A549 (cell line): ENCODE results near the gene AMPD3. TPM values are rescaled to one million over a fixed set of nuclear protein-coding genes. Genes with fewer than 3 reads are reported as not detected.

Source experiments
- ATAC-seq, 2 experiments: fragments of 200-7000 bp in 1 of 2; fragments of >200 bp in 1 of 2; cut with Nextera tagmentation in 1 of 2; cut with Tn5 transposase in 1 of 2; 3 replicates each; pipeline versions ENCODE4 v1.8.0 to v1.9.1; 2018 to 2020; ENCODE audit warnings: mild to moderate bottlenecking in 1 of 2, moderate library complexity in 1 of 2
- CTCF ChIA-PET: fragments of 300-600 bp; sonication (Branson Sonifier 250); formaldehyde crosslinking; extraction: SDS; loops from one replicate; lab custom pipeline; 2021; ENCODE audit warnings: antibody characterized with exemption, inconsistent platforms; lab: Yijun Ruan, JAX
- POLR2A ChIA-PET: fragments of 350-600 bp; formaldehyde crosslinking; extraction: SDS; loops from one replicate; lab custom pipeline; 2021; ENCODE audit warnings: antibody characterized with exemption, inconsistent platforms; lab: Yijun Ruan, JAX
- DNase-seq, 2 experiments: peaks; one replicate each; pipeline versions ENCODE4 v3.0.0 to v3.0.0-alpha.2; 2011 to 2016; ENCODE audit warnings: low read depth in 1 of 2, low spot score in 1 of 2
- FAIRE-seq: peaks from 2 replicates; lab custom pipeline; 2011; peaks lifted over from hg19 to GRCh38; lab: Jason Lieb, UNC
- H3K27ac ChIP-seq, 2 experiments: fragments of >200 bp; sonication (Bioruptor Twin); formaldehyde crosslinking; 3 replicates each; pipeline ENCODE4 v1.5.1; 2016 to 2017
- H3K4me1 ChIP-seq: fragments of >200 bp; sonication (Bioruptor Twin); formaldehyde crosslinking; 3 replicates; pipeline ENCODE4 v1.6.1; 2016
- H3K4me2 ChIP-seq: fragments of >200 bp; sonication (Bioruptor Twin); formaldehyde crosslinking; 3 replicates; pipeline ENCODE4 v1.6.1; 2016
- H3K4me3 ChIP-seq: fragments of >200 bp; sonication (Bioruptor Twin); formaldehyde crosslinking; 3 replicates; pipeline ENCODE4 v1.5.1; 2016
- H3K9me3 ChIP-seq: fragments of >200 bp; sonication (Bioruptor Twin); formaldehyde crosslinking; 3 replicates; pipeline ENCODE4 v1.6.1; 2016
- CBX2 ChIP-seq: fragments of 200-600 bp; sonication (generic); IDR thresholded peaks from 2 replicates; pipeline ENCODE4 v1.6.1; 2016; ENCODE audit warnings: low read depth, mild to moderate bottlenecking, borderline replicate concordance
- CBX8 ChIP-seq: fragments of 200-600 bp; sonication (generic); IDR thresholded peaks from 2 replicates; pipeline ENCODE4 v1.6.1; 2016
- CEBPB ChIP-seq, 2 experiments: fragments of >200 bp in 1 of 2; sonication (Bioruptor Twin) in 1 of 2; formaldehyde crosslinking in 1 of 2; IDR thresholded peaks; 2 replicates each; pipeline ENCODE4 v1.6.1; 2012 to 2016
- CHD2 ChIP-seq: fragments of 150-350 bp; IDR thresholded peaks from 2 replicates; pipeline ENCODE4 v1.6.1; 2014; ENCODE audit warnings: low read length; ENCODE audit not compliant: partially characterized antibody
- CTCF ChIP-seq: fragments of >200 bp; sonication (Bioruptor Twin); formaldehyde crosslinking; IDR thresholded peaks from 3 replicates; pipeline ENCODE4 v1.5.1; 2016
- E2F6 ChIP-seq: IDR thresholded peaks from 2 replicates; pipeline ENCODE4 v1.6.1; 2012; ENCODE audit warnings: low read depth, borderline replicate concordance
- EHMT2 ChIP-seq: fragments of 200-600 bp; sonication (generic); IDR thresholded peaks from 2 replicates; pipeline ENCODE4 v1.6.1; 2016; ENCODE audit warnings: antibody characterized with exemption, low read depth, mild to moderate bottlenecking, moderate library complexity
- FOSB ChIP-seq: fragments of 250-450 bp; sonication (Bioruptor Pico); IDR thresholded peaks from 2 replicates; pipeline ENCODE4 v1.5.0; 2020; ENCODE audit warnings: mild to moderate bottlenecking, moderate library complexity
- FOSL2 ChIP-seq, 2 experiments: fragments of 450-650 bp in 1 of 2; fragments of >200 bp in 1 of 2; sonication (Bioruptor Twin) in 1 of 2; formaldehyde crosslinking; IDR thresholded peaks; 2 replicates each; pipeline versions ENCODE4 v1.5.0 to v1.6.1; 2016 to 2020; ENCODE audit warnings: mild to moderate bottlenecking in 1 of 2, moderate library complexity in 1 of 2
- HOXA7 ChIP-seq: fragments of 250-450 bp; sonication (Bioruptor Pico); IDR thresholded peaks from 2 replicates; pipeline ENCODE4 v1.5.0; 2020; ENCODE audit warnings: mild to moderate bottlenecking, moderate library complexity
- JUN ChIP-seq, 2 experiments: fragments of >200 bp; sonication (Bioruptor Twin); formaldehyde crosslinking; IDR thresholded peaks; 2 replicates in 1 of 2; 3 replicates in 1 of 2; pipeline ENCODE4 v1.6.1; 2016 to 2017
- JUNB ChIP-seq: fragments of >200 bp; sonication (Bioruptor Twin); formaldehyde crosslinking; IDR thresholded peaks from 2 replicates; pipeline ENCODE4 v1.6.1; 2016
- NR3C1 ChIP-seq: fragments of >200 bp; sonication (Bioruptor Twin); formaldehyde crosslinking; IDR thresholded peaks from 3 replicates; pipeline ENCODE4 v1.6.1; 2017
- POLR2AphosphoS2 ChIP-seq: conservative IDR thresholded peaks from 2 replicates; pipeline ENCODE4 v1.6.1; 2012; ENCODE audit warnings: low read length, improper control_type of control experiment, inconsistent platforms
- RAD21 ChIP-seq, 2 experiments: fragments of >200 bp in 1 of 2; sonication (Bioruptor Twin) in 1 of 2; formaldehyde crosslinking in 1 of 2; IDR thresholded peaks in 1 of 2; conservative IDR thresholded peaks in 1 of 2; 2 replicates in 1 of 2; 3 replicates in 1 of 2; pipeline ENCODE4 v1.6.1; 2012 to 2018; ENCODE audit warnings: inconsistent platforms in 1 of 2
- ZSCAN20 ChIP-seq: fragments of 250-450 bp; sonication (Bioruptor Pico); IDR thresholded peaks from 2 replicates; pipeline ENCODE4 v1.8.0; 2022; ENCODE audit warnings: mild to moderate bottlenecking, moderate library complexity
- WGBS: methylation state at CpG from one replicate; pipeline ENCODE4 v1.1.6; 2017; ENCODE audit errors: missing lambda C conversion rate; 5-methylcytosine and 5-hydroxymethylcytosine counted together
- polyA plus RNA-seq, 4 experiments: library from polyadenylated mRNA; depleted of rRNA in 3 of 4; stranded (reverse); fragments of >200 nt; fragmentation: RNase III in 1 of 4; extraction: RNeasy Plus Mini Kit Qiagen cat#74134 plus additional on column Dnase treatment in 1 of 4; gene quantifications; 2 replicates in 3 of 4; 3 replicates in 1 of 4; pipeline ENCODE4 v1.2.3, GENCODE V29; 2011 to 2017
- TF ChIP-seq, protein P1 (sequence below): fragments of 450-650 bp; IDR thresholded peaks from 2 replicates; pipeline ENCODE4 v1.6.1; 2014; ENCODE audit warnings: antibody characterized with exemption
- TF ChIP-seq, protein P2 (sequence below): fragments of 200-600 bp; sonication (generic); IDR thresholded peaks from 2 replicates; pipeline ENCODE4 v1.6.1; 2016; ENCODE audit warnings: antibody characterized with exemption, mild to moderate bottlenecking, moderate library complexity

The AMPD3 gene
- polyA plus RNA-seq, 2 of the 4 experiments (the other 2 are of a cell fraction) = 3.1 to 4.7 TPM

DNA sequence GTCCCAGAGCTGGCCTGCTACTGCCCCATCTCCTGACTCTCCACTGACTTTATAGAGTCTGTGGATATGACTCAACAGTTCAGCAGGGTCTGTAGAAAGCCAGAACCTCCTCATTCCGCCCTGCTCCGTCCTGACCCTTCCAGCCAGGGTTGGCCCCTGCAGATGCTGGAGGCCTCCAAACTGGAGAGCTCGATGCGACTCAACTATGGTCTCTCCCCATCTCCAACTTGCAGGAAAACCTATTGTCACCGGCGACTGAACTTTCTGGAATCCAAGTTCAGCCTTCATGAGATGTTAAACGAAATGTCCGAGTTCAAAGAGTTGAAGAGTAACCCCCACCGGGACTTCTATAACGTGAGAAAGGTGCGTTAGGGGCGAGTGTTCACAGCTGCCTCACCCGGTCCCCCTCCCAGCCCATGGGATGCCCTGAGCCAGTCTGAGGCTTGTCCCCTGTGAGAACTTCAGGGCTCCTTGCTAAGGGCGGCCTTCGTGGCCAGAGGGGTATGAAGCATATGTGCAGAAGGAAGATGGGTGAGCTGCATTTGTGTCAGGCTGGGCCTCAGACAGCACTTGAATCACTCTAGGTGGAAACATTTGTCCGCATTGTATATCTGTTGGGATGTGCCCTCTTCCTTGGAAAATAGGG, 32.1 kb downstream of the AMPD3 start:
- DNase-seq (no peak), ATAC-seq (no peak), FAIRE-seq (no peak)
- ChIA-PET POLR2A (no interaction called here), CTCF (interaction anchor here (1.3 kb wide), 1 partner anchor 81 kb away, joined by 3 read pairs; no protein-coding TSS in a partner anchor)
- Histone ChIP-seq H3K9me3 (no peaks in the 10 kb centered on the region), H3K27ac (peak overlapping the region in 1 of 2 experiments; percentile 8; a peak in 1 of 6 replicates), H3K4me2 (no peak overlapping the region), H3K4me3 (no peak overlapping the region), H3K4me1 (peaks cover 36% of the 10 kb centered on the region)
- no peak for TF ChIP-seq CBX2
- no peak for TF ChIP-seq E2F6
- no peak for TF ChIP-seq JUN (IDR thresholded peaks at IDR 0.05)
- TF ChIP-seq, protein P1, sequence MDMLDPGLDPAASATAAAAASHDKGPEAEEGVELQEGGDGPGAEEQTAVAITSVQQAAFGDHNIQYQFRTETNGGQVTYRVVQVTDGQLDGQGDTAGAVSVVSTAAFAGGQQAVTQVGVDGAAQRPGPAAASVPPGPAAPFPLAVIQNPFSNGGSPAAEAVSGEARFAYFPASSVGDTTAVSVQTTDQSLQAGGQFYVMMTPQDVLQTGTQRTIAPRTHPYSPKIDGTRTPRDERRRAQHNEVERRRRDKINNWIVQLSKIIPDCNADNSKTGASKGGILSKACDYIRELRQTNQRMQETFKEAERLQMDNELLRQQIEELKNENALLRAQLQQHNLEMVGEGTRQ = no peak
- no peak for TF ChIP-seq CHD2
- no peak for TF ChIP-seq ZSCAN20 (CRISPR knock-in tag)
- TF ChIP-seq NR3C1 = no peak
- TF ChIP-seq RAD21 (conservative IDR thresholded peaks at IDR 0.05 in 1 of 2, IDR thresholded peaks at IDR 0.05 in 1 of 2) = no peak
- TF ChIP-seq CTCF = no peak
- no peak for TF ChIP-seq FOSL2 (IDR thresholded peaks at IDR 0.05)
- TF ChIP-seq FOSL2 (CRISPR knock-in tag; IDR thresholded peaks at IDR 0.05) = no peak
- no peak for TF ChIP-seq JUNB
- TF ChIP-seq CEBPB (IDR thresholded peaks at IDR 0.05) = no peak
- TF ChIP-seq, protein P2, sequence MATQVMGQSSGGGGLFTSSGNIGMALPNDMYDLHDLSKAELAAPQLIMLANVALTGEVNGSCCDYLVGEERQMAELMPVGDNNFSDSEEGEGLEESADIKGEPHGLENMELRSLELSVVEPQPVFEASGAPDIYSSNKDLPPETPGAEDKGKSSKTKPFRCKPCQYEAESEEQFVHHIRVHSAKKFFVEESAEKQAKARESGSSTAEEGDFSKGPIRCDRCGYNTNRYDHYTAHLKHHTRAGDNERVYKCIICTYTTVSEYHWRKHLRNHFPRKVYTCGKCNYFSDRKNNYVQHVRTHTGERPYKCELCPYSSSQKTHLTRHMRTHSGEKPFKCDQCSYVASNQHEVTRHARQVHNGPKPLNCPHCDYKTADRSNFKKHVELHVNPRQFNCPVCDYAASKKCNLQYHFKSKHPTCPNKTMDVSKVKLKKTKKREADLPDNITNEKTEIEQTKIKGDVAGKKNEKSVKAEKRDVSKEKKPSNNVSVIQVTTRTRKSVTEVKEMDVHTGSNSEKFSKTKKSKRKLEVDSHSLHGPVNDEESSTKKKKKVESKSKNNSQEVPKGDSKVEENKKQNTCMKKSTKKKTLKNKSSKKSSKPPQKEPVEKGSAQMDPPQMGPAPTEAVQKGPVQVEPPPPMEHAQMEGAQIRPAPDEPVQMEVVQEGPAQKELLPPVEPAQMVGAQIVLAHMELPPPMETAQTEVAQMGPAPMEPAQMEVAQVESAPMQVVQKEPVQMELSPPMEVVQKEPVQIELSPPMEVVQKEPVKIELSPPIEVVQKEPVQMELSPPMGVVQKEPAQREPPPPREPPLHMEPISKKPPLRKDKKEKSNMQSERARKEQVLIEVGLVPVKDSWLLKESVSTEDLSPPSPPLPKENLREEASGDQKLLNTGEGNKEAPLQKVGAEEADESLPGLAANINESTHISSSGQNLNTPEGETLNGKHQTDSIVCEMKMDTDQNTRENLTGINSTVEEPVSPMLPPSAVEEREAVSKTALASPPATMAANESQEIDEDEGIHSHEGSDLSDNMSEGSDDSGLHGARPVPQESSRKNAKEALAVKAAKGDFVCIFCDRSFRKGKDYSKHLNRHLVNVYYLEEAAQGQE = no peak
- TF ChIP-seq HOXA7 (CRISPR knock-in tag) = no peak
- TF ChIP-seq FOSB (CRISPR knock-in tag) = no peak
- TF ChIP-seq EHMT2 = no peak
- no peak for TF ChIP-seq CBX8
- TF ChIP-seq POLR2AphosphoS2 = no peak
- 90% methylated on average over 15 of the region's 16 CpGs for WGBS
